Ovary (tissue), 9 donors: Measurements from ENCODE around the gene ILDR2. TPM values are rescaled to one million over a fixed set of nuclear protein-coding genes. Genes with fewer than 3 reads are reported as not detected.

Experiments used
- DNase-seq, 5 donors: peaks; one replicate each; pipeline ENCODE4 v3.0.0-alpha.2; 2019 to 2020
- H3K27ac ChIP-seq, 2 donors: fragments of 200-600 bp; one replicate each; pipeline versions ENCODE4 v1.5.1 to v1.8.0; 2019 to 2022
- H3K27me3 ChIP-seq: fragments of 200-600 bp; one replicate; pipeline ENCODE4 v1.8.0; 2022
- H3K36me3 ChIP-seq: fragments of 200-600 bp; sonication (generic); one replicate; pipeline ENCODE4 v1.5.1; 2019
- H3K4me1 ChIP-seq: one replicate; pipeline ENCODE4 v1.8.1; 2013; ENCODE audit warnings: mild to moderate bottlenecking, moderate library complexity; ENCODE audit not compliant: insufficient read depth
- H3K4me3 ChIP-seq: fragments of 200-600 bp; sonication (generic); one replicate; pipeline ENCODE4 v1.5.1; 2017
- H3K9me3 ChIP-seq, 2 donors: fragments of 200-600 bp in 1 of 2; sonication (generic) in 1 of 2; one replicate each; pipeline versions ENCODE4 v1.5.1 to v1.8.1; 2013 to 2019; ENCODE audit warnings: mild to moderate bottlenecking in 1 of 2, moderate library complexity in 1 of 2
- EP300 ChIP-seq: sonication (generic); formaldehyde crosslinking; IDR thresholded peaks from one replicate; pipeline ENCODE4 v1.6.1; 2017; ENCODE audit warnings: antibody characterized with exemption
- POLR2A ChIP-seq: fragments of 450-650 bp; IDR thresholded peaks from one replicate; pipeline ENCODE4 v1.6.1; 2017; ENCODE audit warnings: antibody characterized with exemption, mild to moderate bottlenecking, moderate library complexity
- WGBS, 3 donors: extraction: QIAGEN DNeasy Blood & Tissue Kit in 1 of 3; methylation state at CpG; one replicate each; pipeline versions ENCODE4 v1.1.5 to v1.1.7; 2013 to 2017; 5-methylcytosine and 5-hydroxymethylcytosine counted together
- intact Hi-C, 4 donors: fragments of 100-400 bp; cut with DNase I; formaldehyde crosslinking; loops; one replicate each; pipeline versions ENCODE4 v1.11.0 to v1.15.1; 2022 to 2023
- polyA plus RNA-seq, 2 donors: library from polyadenylated mRNA; stranded (reverse); fragments of 200-250 nt in 1 of 2; fragments of 350-450 nt in 1 of 2; fragmentation: Illumina TruSeq in 1 of 2; extraction: RNeasy Lipid Tissue Mini Kit (QIAGEN cat#74804) in 1 of 2; gene quantifications; one replicate each; pipeline ENCODE4 v1.2.3, GENCODE V29; 2013 to 2014
- total RNA-seq, 7 donors: library from RNA; depleted of rRNA in 2 of 7; stranded (reverse); fragments of >200 nt in 2 of 7; fragmentation: NEBNext Ultra II Directional in 3 of 7; extraction: Animal tissue kit (Norgen Biotek cat#: 25700) in 3 of 7; gene quantifications; one replicate each; pipeline versions ENCODE4 v1.1.0 to v1.2.4, GENCODE V29; 2016 to 2023
- TF ChIP-seq, protein P1 (sequence below), 3 donors: fragments of 450-650 bp in 2 of 3; fragments of 200-600 bp in 1 of 3; IDR thresholded peaks; one replicate each; pipeline versions ENCODE4 v1.5.1 to v1.8.0; 2016 to 2022; ENCODE audit warnings: antibody characterized with exemption in 3 of 3, mild to moderate bottlenecking in 1 of 3
- donor health status: DM: no; HTN: no; CAD: no; lungs with moderate emphysema.
- donor health status: DM: no; HTN: no; CAD: no.
- donor health status: Bipolar disorder and iron deficiency.
- donor health status: DM: yes; HTN: yes; CAD: no.
- donor health status: DM: no; HTN: no; CAD: no.
- donor health status: DM: yes; HTN: yes; CAD: no.

The ILDR2 gene
- total and polyA plus RNA-seq, 9 donors: 0.15 to 13.0 (median 0.45) TPM

DNA sequence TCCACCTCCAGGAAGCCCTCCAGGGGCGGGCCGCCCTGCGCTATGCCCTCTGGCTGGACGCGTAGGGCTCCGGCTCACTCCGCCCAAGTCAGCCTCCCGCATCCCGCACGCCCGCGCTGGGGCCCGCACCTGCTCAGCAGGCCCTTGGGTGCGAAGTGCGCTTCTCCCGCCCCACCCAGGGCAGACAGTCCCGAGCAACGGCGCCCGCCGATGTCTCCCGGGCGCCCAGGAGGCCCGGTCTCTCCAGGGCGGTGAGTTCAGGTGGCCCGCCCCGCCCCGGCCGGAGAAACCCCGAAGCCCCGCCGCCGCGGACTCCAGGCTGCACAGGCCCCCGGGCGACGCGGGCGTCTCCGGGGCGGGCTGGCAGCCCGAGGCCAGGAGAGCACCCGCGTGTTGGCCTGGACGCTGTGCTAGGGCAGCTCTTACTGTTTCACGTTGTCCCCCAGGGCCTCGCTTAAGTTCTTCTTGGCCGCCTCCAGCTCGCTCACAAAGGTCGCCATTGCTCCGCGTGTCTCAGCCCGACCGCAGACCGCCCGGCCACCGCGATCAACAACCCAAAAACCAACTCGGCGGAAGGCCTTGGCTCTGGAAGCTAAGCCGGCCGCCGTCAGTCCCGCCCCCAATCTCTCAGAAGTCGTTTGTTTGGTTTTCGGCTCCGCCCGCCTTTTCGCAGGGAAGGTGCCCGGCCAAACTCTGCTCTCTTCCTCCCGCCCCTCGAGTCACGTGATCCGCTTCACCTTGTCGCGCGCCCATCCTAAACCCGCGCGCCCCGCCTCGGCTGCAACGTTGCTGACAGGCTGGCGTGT, 99.4 kb downstream of the ILDR2 start, which contains the start of gene TADA1:
TADA1 (minus strand) TSS at position 531 of the 806 bp plus-strand sequence; CDS start at position 500, 31 bp downstream.
- WGBS, 3 donors: 0 to 1% (median 1%) methylated on average over 57 to 84 of the region's 84 CpGs
- Histone ChIP-seq H3K4me3 (peak within 1 kb of the TSS; percentile 65), H3K36me3 (no peaks in the 10 kb centered on the region), H3K9me3 (no peaks in the 10 kb centered on the region), H3K4me1 (no peaks in the 10 kb centered on the region), H3K27ac (peak within 1 kb of the TSS; percentile 73 to 84), H3K27me3 (no peaks in the 10 kb centered on the region)
- peak; percentile 96 to 98 (median 97) for DNase-seq
- TF ChIP-seq EP300 (no peak), POLR2A (peak; percentile 22)
- TF ChIP-seq, protein P1, sequence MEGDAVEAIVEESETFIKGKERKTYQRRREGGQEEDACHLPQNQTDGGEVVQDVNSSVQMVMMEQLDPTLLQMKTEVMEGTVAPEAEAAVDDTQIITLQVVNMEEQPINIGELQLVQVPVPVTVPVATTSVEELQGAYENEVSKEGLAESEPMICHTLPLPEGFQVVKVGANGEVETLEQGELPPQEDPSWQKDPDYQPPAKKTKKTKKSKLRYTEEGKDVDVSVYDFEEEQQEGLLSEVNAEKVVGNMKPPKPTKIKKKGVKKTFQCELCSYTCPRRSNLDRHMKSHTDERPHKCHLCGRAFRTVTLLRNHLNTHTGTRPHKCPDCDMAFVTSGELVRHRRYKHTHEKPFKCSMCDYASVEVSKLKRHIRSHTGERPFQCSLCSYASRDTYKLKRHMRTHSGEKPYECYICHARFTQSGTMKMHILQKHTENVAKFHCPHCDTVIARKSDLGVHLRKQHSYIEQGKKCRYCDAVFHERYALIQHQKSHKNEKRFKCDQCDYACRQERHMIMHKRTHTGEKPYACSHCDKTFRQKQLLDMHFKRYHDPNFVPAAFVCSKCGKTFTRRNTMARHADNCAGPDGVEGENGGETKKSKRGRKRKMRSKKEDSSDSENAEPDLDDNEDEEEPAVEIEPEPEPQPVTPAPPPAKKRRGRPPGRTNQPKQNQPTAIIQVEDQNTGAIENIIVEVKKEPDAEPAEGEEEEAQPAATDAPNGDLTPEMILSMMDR (IDR thresholded peaks at IDR 0.05): peak in 1 of 3 donors; percentile 50
- intact Hi-C loops: no loop called here

DNA sequence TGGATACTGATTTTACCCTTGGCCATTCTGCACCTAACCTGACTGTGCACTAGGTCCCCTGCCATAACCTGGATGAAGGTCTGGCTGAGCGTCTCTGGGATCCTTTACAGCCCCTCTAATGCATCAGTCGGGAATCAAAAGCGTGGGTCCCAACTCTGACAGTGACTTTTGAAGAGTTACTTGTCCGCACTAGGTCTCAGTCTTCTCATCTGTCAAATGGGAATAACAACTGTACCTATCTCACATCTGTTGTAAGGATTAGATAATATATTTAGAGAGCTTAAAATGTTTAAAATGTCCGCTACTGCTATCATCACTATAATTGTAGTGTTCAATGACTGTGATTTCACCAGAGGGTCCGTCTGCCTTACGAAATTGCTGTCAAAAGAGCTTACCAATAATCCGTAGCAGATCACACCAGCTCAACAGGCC, 100.0 kb downstream of the ILDR2 start:
- Histone ChIP-seq H3K4me1 (no peaks in the 10 kb centered on the region), H3K4me3 (peak overlapping the region; percentile 65), H3K9me3 (no peaks in the 10 kb centered on the region), H3K36me3 (no peaks in the 10 kb centered on the region), H3K27ac (peak overlapping the region; percentile 73 to 84), H3K27me3 (no peaks in the 10 kb centered on the region)
- intact Hi-C loops: no loop called here
- WGBS, 3 donors: 26 to 33% (median 27%) methylated on average over 8 of the region's 8 CpGs
- TF ChIP-seq POLR2A (no peak), EP300 (no peak)
- TF ChIP-seq, protein P1 (IDR thresholded peaks at IDR 0.05): no peak
- DNase-seq: no peak

DNA sequence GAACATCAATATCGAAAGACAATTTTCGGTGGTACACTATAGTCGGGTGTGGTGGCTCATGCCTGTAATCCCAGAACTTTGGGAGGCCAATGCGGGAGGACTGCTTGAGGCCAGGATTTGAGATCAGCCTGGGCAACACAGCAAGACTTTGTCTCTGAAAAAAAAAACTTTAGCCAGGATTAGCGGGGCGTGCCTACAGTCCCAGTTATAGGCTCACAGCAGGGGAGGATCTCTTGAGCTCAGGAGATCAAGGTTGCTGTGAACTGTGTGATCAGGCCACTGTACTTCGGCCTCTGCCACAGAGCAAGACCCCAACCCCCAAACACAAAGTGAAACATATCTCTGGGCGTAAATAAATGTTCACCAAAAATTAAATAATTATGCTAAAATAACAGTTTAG, 100.9 kb downstream of the ILDR2 start:
- Histone ChIP-seq H3K27me3 (no peaks in the 10 kb centered on the region), H3K4me1 (no peaks in the 10 kb centered on the region), H3K9me3 (no peaks in the 10 kb centered on the region), H3K36me3 (no peaks in the 10 kb centered on the region), H3K27ac (no peak overlapping the region), H3K4me3 (no peak overlapping the region)
- 95 to 98% (median 96%) methylated on average over 8 of the region's 8 CpGs for WGBS, 3 donors
- no peak for TF ChIP-seq EP300
- TF ChIP-seq POLR2A: no peak
- TF ChIP-seq, protein P1 (IDR thresholded peaks at IDR 0.05): no peak
- intact Hi-C loops: no loop called here
- no peak for DNase-seq

DNA sequence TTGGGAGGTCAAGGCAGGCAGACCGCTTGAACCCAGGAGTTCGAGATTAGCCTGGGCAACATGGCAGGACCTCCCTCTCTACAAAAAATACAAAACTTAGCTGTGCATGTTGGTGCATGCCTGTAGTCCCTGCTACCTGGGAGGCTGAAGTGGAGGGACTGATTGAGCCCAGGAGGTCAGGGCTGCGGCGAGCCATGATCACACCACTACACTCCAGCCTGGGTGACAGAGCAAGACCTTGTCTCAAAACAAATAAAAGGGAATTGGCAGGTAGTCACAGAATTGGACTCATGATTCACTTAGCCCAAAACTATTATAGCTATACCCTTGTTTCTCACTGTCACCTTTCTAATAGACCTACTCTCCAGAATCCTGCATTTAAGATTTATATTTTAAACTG, 104.8 kb downstream of the ILDR2 start:
- TF ChIP-seq, protein P1 (IDR thresholded peaks at IDR 0.05): no peak
- TF ChIP-seq EP300 (no peak), POLR2A (no peak)
- no peaks in the 10 kb centered on the region for H3K36me3 ChIP-seq
- H3K9me3 ChIP-seq: no peaks in the 10 kb centered on the region
- H3K27me3 ChIP-seq: no peaks in the 10 kb centered on the region
- DNase-seq: no peak
- intact Hi-C loops: no loop called here
- no peak overlapping the region for H3K27ac ChIP-seq
- H3K4me1 ChIP-seq: no peaks in the 10 kb centered on the region
- whole genome bisulfite sequencing, 3 donors: 90 to 98% (median 94%) methylated on average over 4 of the region's 4 CpGs
- no peak overlapping the region for H3K4me3 ChIP-seq
